GM12878 (cell line): ENCODE results near the gene KBTBD13.

Source experiments
- CTCF ChIP-seq, 3 experiments: IDR thresholded peaks in 2 of 3; conservative IDR thresholded peaks in 1 of 3; 2 replicates each; pipeline ENCODE4 v1.5.1; 2011; ENCODE audit warnings: low read depth in 3 of 3, low read length in 3 of 3, mild to moderate bottlenecking in 3 of 3, control low read depth in 2 of 3, moderate library complexity in 2 of 3, inconsistent platforms in 1 of 3, mixed read lengths in 1 of 3; ENCODE audit not compliant: control insufficient read depth in 2 of 3, insufficient read depth in 1 of 3; ENCODE audit errors: extremely low read depth in 1 of 3
- RCOR1 ChIP-seq: conservative IDR thresholded peaks from 2 replicates; pipeline ENCODE4 v1.6.1; 2012; ENCODE audit warnings: low read depth, low read length, improper control_type of control experiment
- SMAD1 ChIP-seq: fragments of 450-650 bp; IDR thresholded peaks from 2 replicates; pipeline ENCODE4 v1.6.1; 2018; ENCODE audit warnings: mild to moderate bottlenecking, low read depth; ENCODE audit not compliant: partially characterized antibody
- SREBF2 ChIP-seq: IDR thresholded peaks from 2 replicates; pipeline ENCODE4 v1.6.1; 2012; ENCODE audit warnings: mild to moderate bottlenecking, low read length
- TF ChIP-seq, protein P1 (sequence below): IDR thresholded peaks from 2 replicates; pipeline ENCODE4 v1.6.1; 2012; ENCODE audit warnings: low read depth, low read length, improper control_type of control experiment

GRCh38 chr15:65068403-65068788 lies 8.2 kb upstream of the KBTBD13 start:
- TF ChIP-seq RCOR1: no peak
- TF ChIP-seq, protein P1, sequence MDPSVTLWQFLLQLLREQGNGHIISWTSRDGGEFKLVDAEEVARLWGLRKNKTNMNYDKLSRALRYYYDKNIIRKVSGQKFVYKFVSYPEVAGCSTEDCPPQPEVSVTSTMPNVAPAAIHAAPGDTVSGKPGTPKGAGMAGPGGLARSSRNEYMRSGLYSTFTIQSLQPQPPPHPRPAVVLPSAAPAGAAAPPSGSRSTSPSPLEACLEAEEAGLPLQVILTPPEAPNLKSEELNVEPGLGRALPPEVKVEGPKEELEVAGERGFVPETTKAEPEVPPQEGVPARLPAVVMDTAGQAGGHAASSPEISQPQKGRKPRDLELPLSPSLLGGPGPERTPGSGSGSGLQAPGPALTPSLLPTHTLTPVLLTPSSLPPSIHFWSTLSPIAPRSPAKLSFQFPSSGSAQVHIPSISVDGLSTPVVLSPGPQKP: no peak
- TF ChIP-seq CTCF (IDR thresholded peaks at IDR 0.05 in 2 of 3, conservative IDR thresholded peaks at IDR 0.05 in 1 of 3; ENCODE audit: control insufficient read depth in 2 of 3, extremely low read depth in 1 of 3, insufficient read depth in 1 of 3, low read depth in 3 of 3, low read length in 3 of 3): no peak
- no peak for TF ChIP-seq SREBF2
- TF ChIP-seq SMAD1: no peak
